ENCODE results near the gene TRAPPC1. TPM values are rescaled to one million over a fixed set of nuclear protein-coding genes. Genes with fewer than 3 reads are reported as not detected.
"Not testable (repeated sequence)": the region's sequence is repeated elsewhere in the genome, so short reads cannot be mapped to it uniquely, and the experiment has no call there.

Gene TRAPPC1
- total RNA-seq, 1 donor from 2014 or later, result 111 TPM

DNA sequence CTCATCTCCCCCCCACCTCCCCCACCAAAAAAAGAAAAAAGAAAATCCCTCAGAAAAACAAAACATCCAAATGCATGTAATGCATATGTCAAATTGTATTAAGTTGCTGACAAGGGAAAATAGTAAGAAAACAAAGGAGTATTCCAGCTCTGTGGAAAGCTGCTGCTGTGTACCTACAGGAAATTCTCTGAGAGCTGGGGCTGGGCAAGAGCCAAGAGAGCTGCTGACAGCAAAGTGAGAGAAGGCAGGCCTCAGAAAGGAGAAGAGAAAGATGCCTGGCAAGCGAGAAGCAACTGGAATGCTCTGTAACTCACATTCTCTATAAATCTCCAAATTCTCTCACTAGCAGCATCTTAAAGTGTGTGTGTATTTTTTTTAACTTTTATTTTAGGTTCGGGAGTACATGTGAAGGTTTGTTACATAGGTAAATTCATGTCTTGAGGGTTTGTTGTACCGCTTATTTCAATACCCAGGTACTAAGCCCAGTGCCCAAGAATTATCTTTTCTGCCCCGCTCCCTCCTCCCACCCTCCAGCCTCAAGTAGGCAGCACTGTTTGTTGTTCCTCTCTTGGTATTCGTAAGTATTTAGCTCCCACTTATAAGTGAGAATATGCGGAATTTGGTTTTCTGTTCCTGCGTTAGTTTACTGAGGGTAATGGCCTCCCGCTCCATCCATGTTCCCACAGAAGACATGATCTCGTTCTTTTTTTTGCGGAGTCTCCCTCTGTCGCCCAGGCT lies 24.7 kb upstream of the TRAPPC1 start:
- Mint-ChIP-seq H3K4me1 (peaks cover 4% of the 10 kb centered on the region), H3K36me3 (no peaks in the 10 kb centered on the region), H3K9me3 (no peaks in the 10 kb centered on the region), H3K4me3 (no peak overlapping the region), H3K27ac (no peak overlapping the region), H3K27me3 (ENCODE audit: low read depth) (peaks cover 5% of the 10 kb centered on the region)
- TF ChIP-seq, protein P1, sequence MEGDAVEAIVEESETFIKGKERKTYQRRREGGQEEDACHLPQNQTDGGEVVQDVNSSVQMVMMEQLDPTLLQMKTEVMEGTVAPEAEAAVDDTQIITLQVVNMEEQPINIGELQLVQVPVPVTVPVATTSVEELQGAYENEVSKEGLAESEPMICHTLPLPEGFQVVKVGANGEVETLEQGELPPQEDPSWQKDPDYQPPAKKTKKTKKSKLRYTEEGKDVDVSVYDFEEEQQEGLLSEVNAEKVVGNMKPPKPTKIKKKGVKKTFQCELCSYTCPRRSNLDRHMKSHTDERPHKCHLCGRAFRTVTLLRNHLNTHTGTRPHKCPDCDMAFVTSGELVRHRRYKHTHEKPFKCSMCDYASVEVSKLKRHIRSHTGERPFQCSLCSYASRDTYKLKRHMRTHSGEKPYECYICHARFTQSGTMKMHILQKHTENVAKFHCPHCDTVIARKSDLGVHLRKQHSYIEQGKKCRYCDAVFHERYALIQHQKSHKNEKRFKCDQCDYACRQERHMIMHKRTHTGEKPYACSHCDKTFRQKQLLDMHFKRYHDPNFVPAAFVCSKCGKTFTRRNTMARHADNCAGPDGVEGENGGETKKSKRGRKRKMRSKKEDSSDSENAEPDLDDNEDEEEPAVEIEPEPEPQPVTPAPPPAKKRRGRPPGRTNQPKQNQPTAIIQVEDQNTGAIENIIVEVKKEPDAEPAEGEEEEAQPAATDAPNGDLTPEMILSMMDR (IDR thresholded peaks at IDR 0.05; ENCODE audit: unreplicated experiment), result no peak
- no peak for DNase-seq (ENCODE audit: low spot score in 2 of 2, unreplicated experiment in 2 of 2)

DNA sequence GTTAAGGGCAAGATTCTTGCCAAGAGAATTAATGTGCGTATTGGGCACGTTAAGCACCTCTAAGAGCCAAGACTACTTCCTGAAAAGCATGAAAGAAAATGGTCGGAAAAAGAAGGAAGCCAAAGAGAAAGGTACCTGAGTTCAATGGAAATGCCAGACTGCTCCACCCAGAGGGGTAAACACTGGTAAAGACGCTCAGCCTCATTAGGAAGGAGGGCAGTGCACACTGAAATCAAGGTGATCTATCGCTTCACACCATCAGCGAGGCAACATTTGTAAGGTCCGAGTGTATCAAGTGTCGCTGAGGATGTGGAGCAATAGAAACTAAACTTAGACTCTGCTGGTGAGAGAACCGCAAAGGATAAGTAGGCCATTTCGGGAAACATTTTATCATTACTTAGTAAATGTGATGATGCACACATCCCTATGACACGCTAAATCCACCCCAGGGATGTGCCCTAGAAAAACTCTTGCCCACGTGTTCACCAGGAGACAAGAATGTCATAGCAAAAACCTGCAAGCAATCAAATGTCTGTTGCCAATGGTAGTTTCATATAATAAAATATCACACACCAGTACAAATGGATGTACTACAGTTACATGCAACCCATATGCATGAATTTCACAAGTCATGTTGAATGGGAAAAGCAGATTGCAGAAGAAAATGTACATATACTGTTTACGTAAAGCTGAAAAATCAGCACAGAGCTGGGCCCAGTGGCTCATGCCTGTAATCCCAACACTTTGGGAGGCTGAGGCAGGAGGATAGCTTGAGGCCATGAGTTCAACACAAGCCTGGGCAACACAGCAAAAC lies 23.9 kb upstream of the TRAPPC1 start:
- no peak overlapping the region for H3K27ac Mint-ChIP-seq
- peaks cover 3% of the 10 kb centered on the region for H3K27me3 Mint-ChIP-seq (ENCODE audit: low read depth)
- H3K4me1 Mint-ChIP-seq, result peaks cover 4% of the 10 kb centered on the region
- H3K36me3 Mint-ChIP-seq, result no peaks in the 10 kb centered on the region
- no peak for DNase-seq (ENCODE audit: low spot score in 2 of 2, unreplicated experiment in 2 of 2)
- TF ChIP-seq, protein P1 (IDR thresholded peaks at IDR 0.05; ENCODE audit: unreplicated experiment), result no peak
- no peaks in the 10 kb centered on the region for H3K9me3 Mint-ChIP-seq
- H3K4me3 Mint-ChIP-seq, result no peak overlapping the region

DNA sequence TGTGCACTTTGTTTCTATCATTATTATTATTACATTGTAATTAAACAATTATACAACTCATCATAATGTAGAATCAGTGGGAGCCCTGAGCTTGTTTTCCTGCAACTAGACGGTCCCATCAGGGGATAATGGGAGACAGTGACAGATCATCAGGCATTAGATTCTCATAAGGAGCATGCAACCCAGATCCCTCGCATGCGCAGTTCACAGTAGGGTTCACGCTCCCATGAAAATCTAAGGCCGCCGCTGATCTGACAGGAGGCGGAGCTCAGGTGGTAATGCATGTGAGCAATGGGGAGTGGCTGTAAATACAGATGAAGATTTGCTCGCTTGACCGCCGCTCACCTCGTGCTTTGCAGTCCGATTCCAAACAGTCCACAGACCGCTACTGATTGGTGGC lies 21.5 kb upstream of the TRAPPC1 start:
- peaks cover 16% of the 10 kb centered on the region for H3K36me3 Mint-ChIP-seq
- H3K9me3 Mint-ChIP-seq; H3K4me3 Mint-ChIP-seq; DNase-seq (ENCODE audit: low spot score in 2 of 2, unreplicated experiment in 2 of 2); H3K4me1 Mint-ChIP-seq; H3K27me3 Mint-ChIP-seq (ENCODE audit: low read depth); H3K27ac Mint-ChIP-seq: not testable (repeated sequence)

DNA sequence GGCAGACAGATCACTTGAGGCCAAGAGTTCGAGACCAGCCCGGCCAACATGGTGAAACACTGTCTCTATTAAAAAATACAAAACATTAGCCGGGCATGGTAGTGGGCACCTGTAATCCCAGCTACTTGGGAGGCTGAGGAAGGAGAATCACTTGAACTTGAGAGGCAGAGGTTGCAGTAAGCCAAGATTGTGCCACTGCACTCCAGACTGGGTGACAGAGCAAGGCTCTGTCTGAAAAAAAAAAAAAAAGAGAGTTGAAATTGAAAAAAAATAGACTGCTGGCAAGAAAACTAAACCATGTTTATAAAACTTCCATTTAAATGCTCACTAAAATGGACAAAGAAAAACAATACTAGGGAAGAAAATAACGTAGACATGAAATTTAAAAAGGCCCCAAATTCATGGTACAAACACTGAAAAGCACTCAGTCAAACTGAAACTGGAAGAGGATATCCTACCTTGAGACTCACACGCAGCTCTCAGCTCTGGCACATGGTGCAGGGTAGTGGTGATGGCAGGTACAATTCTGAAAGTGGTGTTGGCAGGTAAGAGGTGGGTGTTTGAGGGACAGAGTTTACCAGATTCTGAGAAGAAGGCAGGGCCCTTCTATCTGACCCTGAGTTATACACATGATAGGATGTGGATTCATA lies 19.5 kb upstream of the TRAPPC1 start:
- no peaks in the 10 kb centered on the region for H3K9me3 Mint-ChIP-seq
- peaks cover 2% of the 10 kb centered on the region for H3K4me1 Mint-ChIP-seq
- peaks cover 30% of the 10 kb centered on the region for H3K36me3 Mint-ChIP-seq
- DNase-seq (ENCODE audit: low spot score in 2 of 2, unreplicated experiment in 2 of 2), result no peak
- TF ChIP-seq, protein P1 (IDR thresholded peaks at IDR 0.05; ENCODE audit: unreplicated experiment), result no peak
- H3K27ac Mint-ChIP-seq, result no peak overlapping the region
- H3K27me3 Mint-ChIP-seq (ENCODE audit: low read depth), result no peaks in the 10 kb centered on the region
- H3K4me3 Mint-ChIP-seq, result no peak overlapping the region

DNA sequence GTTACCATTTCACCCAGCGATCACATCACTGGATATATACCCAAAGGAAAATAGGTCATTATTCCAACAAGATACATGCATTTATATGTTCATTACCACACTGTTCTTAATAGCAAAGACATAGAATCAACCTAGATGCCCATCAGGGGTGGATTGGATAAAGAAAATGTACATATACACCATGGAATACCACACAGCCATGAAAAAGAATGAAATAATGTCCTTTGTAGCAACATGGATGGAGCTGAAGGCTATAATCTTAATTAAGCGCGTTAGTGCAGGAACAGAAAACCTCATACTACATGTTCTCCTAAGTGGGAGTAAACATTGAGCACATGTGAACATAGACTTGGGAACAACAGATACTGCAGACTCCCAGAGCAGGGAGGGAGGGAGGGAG lies 18.8 kb upstream of the TRAPPC1 start:
- TF ChIP-seq, protein P1 (IDR thresholded peaks at IDR 0.05; ENCODE audit: unreplicated experiment), result no peak
- DNase-seq (ENCODE audit: low spot score in 2 of 2, unreplicated experiment in 2 of 2), result no peak
- Mint-ChIP-seq H3K9me3 (no peaks in the 10 kb centered on the region), H3K27ac (no peak overlapping the region), H3K36me3 (peaks cover 37% of the 10 kb centered on the region), H3K4me3 (no peak overlapping the region), H3K27me3 (ENCODE audit: low read depth) (no peaks in the 10 kb centered on the region), H3K4me1 (no peaks in the 10 kb centered on the region)

DNA sequence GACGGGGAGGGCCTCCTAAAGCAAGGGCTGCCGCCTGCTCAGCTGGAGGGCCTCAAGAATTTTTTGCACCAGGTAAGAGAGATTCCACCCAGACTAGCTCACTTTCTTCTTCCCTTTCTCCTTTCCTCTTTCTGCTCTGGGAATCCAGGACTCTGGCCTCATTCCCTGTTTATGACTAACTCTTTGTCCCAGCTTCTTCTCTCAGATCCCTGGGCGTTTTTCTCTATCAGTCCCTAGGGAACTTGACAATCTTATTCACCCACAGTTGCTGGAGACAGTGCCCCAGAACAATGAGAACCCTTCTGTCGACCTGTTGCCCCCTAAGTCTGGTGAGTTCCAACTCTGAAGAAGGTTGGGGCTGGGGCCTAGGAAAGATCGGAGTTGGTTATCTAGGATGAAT lies 15.9 kb upstream of the TRAPPC1 start:
- TF ChIP-seq, protein P1 (IDR thresholded peaks at IDR 0.05; ENCODE audit: unreplicated experiment), result no peak
- Mint-ChIP-seq H3K27me3 (ENCODE audit: low read depth) (no peaks in the 10 kb centered on the region), H3K4me1 (no peaks in the 10 kb centered on the region), H3K4me3 (no peak overlapping the region), H3K9me3 (no peaks in the 10 kb centered on the region), H3K27ac (no peak overlapping the region), H3K36me3 (peaks cover 51% of the 10 kb centered on the region)
- DNase-seq (ENCODE audit: low spot score in 2 of 2, unreplicated experiment in 2 of 2), result no peak

Measured in mesothelial cell of epicardium (in vitro differentiated cells).